Common myeloid progenitor, CD34-positive (primary cell): ENCODE data around the gene CHCHD6.

Source experiments
- CTCF ChIA-PET: fragments of 350-600 bp; sonication (Branson Sonifier 250); formaldehyde crosslinking; loops from one replicate; lab custom pipeline; 2021; ENCODE audit warnings: antibody characterized with exemption; lab: Charles Lee
- POLR2A ChIA-PET: fragments of 350-600 bp; sonication (Branson Sonifier 250); formaldehyde crosslinking; loops from one replicate; lab custom pipeline; 2021; ENCODE audit warnings: antibody characterized with exemption; lab: Charles Lee
- DNase-seq, 3 donors: peaks; one replicate each; pipeline versions ENCODE4 v3.0.0 to v3.0.0-alpha.2; 2013
- H3K27ac ChIP-seq, 2 experiments: 1 replicate in 1 of 2; 2 replicates in 1 of 2; pipeline ENCODE4 v1.7.0; 2013; ENCODE audit warnings: inconsistent platforms in 2 of 2, low read length in 2 of 2, mild to moderate bottlenecking in 2 of 2, low read depth in 1 of 2, moderate library complexity in 1 of 2; ENCODE audit not compliant: severe bottlenecking in 2 of 2, insufficient read depth in 1 of 2, poor library complexity in 1 of 2
- H3K27me3 ChIP-seq, 5 experiments: replicated peaks in 2 of 5; 1 replicate in 3 of 5; 2 replicates in 2 of 5; pipeline versions ENCODE4 v1.6.1 to v1.7.0; 2013; ENCODE audit warnings: low read length in 4 of 5, mild to moderate bottlenecking in 2 of 5, moderate library complexity in 2 of 5, inconsistent platforms in 1 of 5; ENCODE audit not compliant: insufficient read depth in 5 of 5, control insufficient read depth in 4 of 5
- H3K36me3 ChIP-seq, 4 experiments: 1 replicate in 2 of 4; 2 replicates in 2 of 4; pipeline versions ENCODE4 v1.6.1 to v1.7.0; 2013; ENCODE audit warnings: low read length in 3 of 4, control low read depth in 1 of 4, mild to moderate bottlenecking in 1 of 4; ENCODE audit not compliant: control insufficient read depth in 4 of 4, insufficient read depth in 4 of 4
- H3K4me1 ChIP-seq, 4 experiments: 1 replicate in 3 of 4; 2 replicates in 1 of 4; pipeline versions ENCODE4 v1.6.1 to v1.7.1; 2013; ENCODE audit warnings: low read length in 3 of 4, mild to moderate bottlenecking in 3 of 4, control low read depth in 1 of 4, inconsistent platforms in 1 of 4, moderate library complexity in 1 of 4; ENCODE audit not compliant: control insufficient read depth in 4 of 4, insufficient read depth in 4 of 4; ENCODE audit errors: control extremely low read depth in 1 of 4
- H3K4me3 ChIP-seq, 7 experiments: 1 replicate in 4 of 7; 2 replicates in 3 of 7; pipeline versions ENCODE4 v1.5.1 to v1.7.0; 2013; ENCODE audit warnings: mild to moderate bottlenecking in 7 of 7, low read length in 6 of 7, moderate library complexity in 6 of 7, inconsistent platforms in 2 of 7, low read depth in 2 of 7, control low read depth in 1 of 7; ENCODE audit not compliant: insufficient read depth in 4 of 7, control insufficient read depth in 1 of 7; ENCODE audit errors: extremely low read depth in 1 of 7
- H3K9me3 ChIP-seq, 5 experiments: 1 replicate in 4 of 5; 2 replicates in 1 of 5; pipeline versions ENCODE4 v1.6.1 to v1.7.1; 2013; ENCODE audit warnings: low read length in 4 of 5, mild to moderate bottlenecking in 2 of 5, inconsistent platforms in 1 of 5, low read depth in 1 of 5, moderate library complexity in 1 of 5; ENCODE audit not compliant: control insufficient read depth in 4 of 5, insufficient read depth in 2 of 5; ENCODE audit errors: control extremely low read depth in 1 of 5
- WGBS: methylation state at CpG from one replicate; pipeline ENCODE4 v1.1.5; 2013; ENCODE audit not compliant: insufficient coverage; 5-methylcytosine and 5-hydroxymethylcytosine counted together

Gene CHCHD6

GRCh38 chr3:126731044-126731443 is 27.0 kb downstream of the CHCHD6 start:
- Histone ChIP-seq H3K27ac (no peak overlapping the region), H3K36me3 (peaks cover 0 to 22% (median 4%) of the 10 kb centered on the region in 4 experiments), H3K4me3 (no peak overlapping the region), H3K4me1 (peaks cover 3 to 21% (median 10%) of the 10 kb centered on the region in 4 experiments), H3K9me3 (peaks cover 0 to 2% (median 0%) of the 10 kb centered on the region in 5 experiments), H3K27me3 (no peaks in the 10 kb centered on the region)
- peak in 2 of 3 donors; percentile 79 to 84 for DNase-seq
- CTCF ChIA-PET, result interaction anchor here (2.0 kb wide), 1 partner anchor 21 kb away, joined by 5 read pairs; no protein-coding TSS in a partner anchor
- 0% methylated on average over 3 of the region's 3 CpGs for WGBS
- POLR2A ChIA-PET, result interaction anchor here (0.7 to 1.2 kb wide), 2 partner anchors 20 to 278 kb away, joined by 7 read pairs; no protein-coding TSS in a partner anchor

GRCh38 chr3:126732281-126733060 is 28.4 kb downstream of the CHCHD6 start:
- peaks cover 0 to 19% (median 2%) of the 10 kb centered on the region in 4 experiments for H3K36me3 ChIP-seq
- ChIA-PET POLR2A (no interaction called here), CTCF (no interaction called here)
- H3K9me3 ChIP-seq, result no peaks in the 10 kb centered on the region
- H3K27ac ChIP-seq, result no peak overlapping the region
- H3K27me3 ChIP-seq, result no peaks in the 10 kb centered on the region
- no peak overlapping the region for H3K4me3 ChIP-seq
- 83% methylated on average over 4 of the region's 6 CpGs for WGBS
- peaks cover 3 to 21% (median 10%) of the 10 kb centered on the region in 4 experiments for H3K4me1 ChIP-seq
- no peak for DNase-seq

- ChIA-PET POLR2A (no interaction called here), CTCF (no interaction called here)
- H3K36me3 ChIP-seq, result peaks cover 0 to 17% (median 2%) of the 10 kb centered on the region in 4 experiments
- 100% methylated on average over 4 of the region's 5 CpGs for WGBS
- H3K4me3 ChIP-seq, result no peak overlapping the region
- H3K9me3 ChIP-seq, result peaks cover 0 to 2% (median 0%) of the 10 kb centered on the region in 5 experiments
- no peak for DNase-seq
- no peak overlapping the region for H3K27ac ChIP-seq
- peaks cover 3 to 21% (median 10%) of the 10 kb centered on the region in 4 experiments for H3K4me1 ChIP-seq
- H3K27me3 ChIP-seq, result no peaks in the 10 kb centered on the region
Measured at GRCh38 chr3:126733061-126733430, 29.0 kb downstream of the CHCHD6 start.

- Histone ChIP-seq H3K4me1 (peaks cover 3 to 21% (median 10%) of the 10 kb centered on the region in 4 experiments), H3K9me3 (peaks cover 0 to 6% (median 0%) of the 10 kb centered on the region in 5 experiments), H3K36me3 (peaks cover 0 to 15% (median 2%) of the 10 kb centered on the region in 4 experiments), H3K27ac (no peak overlapping the region), H3K27me3 (no peaks in the 10 kb centered on the region), H3K4me3 (no peak overlapping the region)
- CTCF ChIA-PET, result no interaction called here
- WGBS, result 89% methylated on average over 5 of the region's 5 CpGs
- no peak for DNase-seq
- POLR2A ChIA-PET, result no interaction called here
Measured at GRCh38 chr3:126734106-126734723, 30.2 kb downstream of the CHCHD6 start.

GRCh38 chr3:126737527-126737926 is 33.5 kb downstream of the CHCHD6 start:
- Histone ChIP-seq H3K36me3 (peaks cover 0 to 15% (median 2%) of the 10 kb centered on the region in 4 experiments), H3K27ac (no peak overlapping the region), H3K4me1 (peaks cover 0 to 5% (median 0%) of the 10 kb centered on the region in 4 experiments), H3K4me3 (no peak overlapping the region), H3K27me3 (no peaks in the 10 kb centered on the region), H3K9me3 (peaks cover 0 to 13% (median 2%) of the 10 kb centered on the region in 5 experiments)
- POLR2A ChIA-PET, result no interaction called here
- 100% methylated on average over 7 of the region's 7 CpGs for WGBS
- CTCF ChIA-PET, result interaction anchor here (1.0 kb wide), 1 partner anchor 13 kb away, joined by 3 read pairs; no protein-coding TSS in a partner anchor
- no peak for DNase-seq

- 100% methylated on average over 4 of the region's 5 CpGs for WGBS
- DNase-seq, result no peak
- POLR2A ChIA-PET, result no interaction called here
- H3K27me3 ChIP-seq, result no peaks in the 10 kb centered on the region
- H3K4me1 ChIP-seq, result no peaks in the 10 kb centered on the region
- CTCF ChIA-PET, result interaction anchor here (1.4 kb wide), 1 partner anchor 10 kb away, joined by 5 read pairs; no protein-coding TSS in a partner anchor
- peaks cover 0 to 13% (median 4%) of the 10 kb centered on the region in 5 experiments for H3K9me3 ChIP-seq
- H3K4me3 ChIP-seq, result no peak overlapping the region
- H3K36me3 ChIP-seq, result no peaks in the 10 kb centered on the region
- H3K27ac ChIP-seq, result no peak overlapping the region
Measured at GRCh38 chr3:126742057-126742456, 38.0 kb downstream of the CHCHD6 start.

GRCh38 chr3:126743350-126743749 is 39.3 kb downstream of the CHCHD6 start:
- ChIA-PET CTCF (no interaction called here), POLR2A (no interaction called here)
- Histone ChIP-seq H3K27me3 (no peaks in the 10 kb centered on the region), H3K27ac (no peak overlapping the region), H3K9me3 (peaks cover 0 to 10% (median 4%) of the 10 kb centered on the region in 5 experiments), H3K36me3 (no peaks in the 10 kb centered on the region), H3K4me3 (no peak overlapping the region), H3K4me1 (no peaks in the 10 kb centered on the region)
- DNase-seq, result no peak
- 99% methylated on average over 5 of the region's 5 CpGs for WGBS
